GM13976 (cell line): ENCODE measurements around the gene NKX1-1.

ENCODE experiments used
- DNase-seq: peaks from one replicate; pipeline ENCODE4 v3.0.0; 2012; ENCODE audit warnings: low spot score
- CTCF ChIP-seq: IDR thresholded peaks from 2 replicates; pipeline ENCODE4 v1.5.1; 2012; ENCODE audit warnings: borderline replicate concordance, mild to moderate bottlenecking; ENCODE audit not compliant: insufficient read depth; ENCODE audit errors: extremely low read depth, missing control alignments, control extremely low read depth
- in situ Hi-C: fragments of 300-500 bp; cut with MboI; formaldehyde crosslinking; loops from one replicate; pipeline ENCODE4 v1.12.0; 2022; ENCODE audit warnings: low sequenced_read_pairs, mixed read lengths, inconsistent platforms; ENCODE audit not compliant: unreplicated experiment

Gene NKX1-1

GRCh38 chr4:1406394-1406980 is at the start of gene NKX1-1:
TSS of gene NKX1-1 (minus strand) at chr4:1406442. CDS start at chr4:1406442, 0 bp downstream.
- DNase-seq = no peak
- TF ChIP-seq CTCF = no peak
- in situ Hi-C loops = no loop called here

DNA sequence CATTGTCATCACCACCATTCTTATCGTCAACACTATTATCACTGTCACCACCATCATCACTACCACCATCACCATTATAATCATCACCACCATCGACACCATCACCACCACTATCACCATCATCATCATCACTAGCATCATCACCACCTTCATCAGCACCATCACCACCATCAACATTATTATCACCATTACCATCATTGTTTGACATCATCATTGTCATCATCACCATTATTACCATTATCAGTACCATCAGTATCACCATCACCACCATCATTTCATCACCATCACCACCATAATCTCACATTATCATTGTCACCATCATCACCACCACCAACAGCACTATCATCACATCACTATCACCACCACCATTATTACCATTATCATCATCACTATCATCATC is 47.5 kb upstream of the NKX1-1 start:
- TF ChIP-seq CTCF = no peak
- DNase-seq = no peak
- in situ Hi-C loops = no loop called here

GRCh38 chr4:1452431-1453051 is 46.3 kb upstream of the NKX1-1 start:
- no peak for TF ChIP-seq CTCF
- no peak for DNase-seq
- in situ Hi-C loops = no loop called here

DNA sequence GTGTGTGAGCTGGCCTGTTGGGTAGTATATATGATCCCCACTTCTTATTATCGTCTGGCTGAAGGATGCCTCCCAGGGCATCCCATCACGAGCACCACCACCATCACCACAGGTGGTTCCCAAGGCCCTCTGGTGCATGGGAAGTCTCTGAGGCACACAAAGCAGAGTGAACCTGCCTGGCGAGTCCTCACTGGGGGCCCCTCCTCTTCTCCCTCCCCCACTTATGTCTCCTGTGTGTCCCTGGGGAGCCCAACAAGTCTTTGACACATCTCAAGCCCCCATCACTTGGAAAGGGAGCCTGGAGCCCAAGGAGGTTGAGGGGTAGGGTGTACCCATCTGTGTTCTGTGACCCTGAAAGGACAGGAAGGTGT is 45.5 kb upstream of the NKX1-1 start:
- in situ Hi-C loops = no loop called here
- no peak for TF ChIP-seq CTCF
- DNase-seq = no peak

DNA sequence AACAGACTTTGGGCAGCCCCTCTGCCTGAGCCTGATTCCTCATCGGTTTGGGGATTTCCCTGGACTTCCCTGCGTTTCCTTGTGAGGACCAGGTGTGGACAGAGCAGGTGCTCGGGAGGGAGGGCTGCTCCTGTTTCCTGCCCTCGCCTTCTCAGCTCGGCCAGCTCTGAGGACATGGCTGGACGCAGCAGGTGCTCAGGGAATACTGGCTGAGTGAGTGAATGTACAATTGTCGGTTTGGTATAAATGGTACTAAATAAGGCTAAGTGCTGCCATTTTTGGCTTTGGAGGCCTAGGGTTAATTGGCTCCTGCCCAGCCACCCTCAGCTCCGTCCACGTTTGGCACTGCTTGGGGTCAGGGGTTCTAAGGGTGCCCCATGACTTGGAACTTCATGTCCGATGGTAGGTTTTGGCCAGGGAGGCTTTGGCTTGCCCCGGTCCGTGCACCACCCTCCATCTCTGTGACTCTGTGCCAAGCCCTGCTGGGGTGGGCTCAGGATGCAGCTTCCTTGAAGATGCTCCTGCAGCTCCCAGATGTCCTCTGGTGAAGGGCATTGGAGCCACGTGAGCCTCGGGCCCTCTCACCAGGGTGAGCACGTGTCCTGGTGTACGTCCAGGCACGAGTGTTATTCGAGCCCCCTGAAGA is 45.0 kb upstream of the NKX1-1 start:
- DNase-seq = no peak
- in situ Hi-C loops = no loop called here
- TF ChIP-seq CTCF = no peak

DNA sequence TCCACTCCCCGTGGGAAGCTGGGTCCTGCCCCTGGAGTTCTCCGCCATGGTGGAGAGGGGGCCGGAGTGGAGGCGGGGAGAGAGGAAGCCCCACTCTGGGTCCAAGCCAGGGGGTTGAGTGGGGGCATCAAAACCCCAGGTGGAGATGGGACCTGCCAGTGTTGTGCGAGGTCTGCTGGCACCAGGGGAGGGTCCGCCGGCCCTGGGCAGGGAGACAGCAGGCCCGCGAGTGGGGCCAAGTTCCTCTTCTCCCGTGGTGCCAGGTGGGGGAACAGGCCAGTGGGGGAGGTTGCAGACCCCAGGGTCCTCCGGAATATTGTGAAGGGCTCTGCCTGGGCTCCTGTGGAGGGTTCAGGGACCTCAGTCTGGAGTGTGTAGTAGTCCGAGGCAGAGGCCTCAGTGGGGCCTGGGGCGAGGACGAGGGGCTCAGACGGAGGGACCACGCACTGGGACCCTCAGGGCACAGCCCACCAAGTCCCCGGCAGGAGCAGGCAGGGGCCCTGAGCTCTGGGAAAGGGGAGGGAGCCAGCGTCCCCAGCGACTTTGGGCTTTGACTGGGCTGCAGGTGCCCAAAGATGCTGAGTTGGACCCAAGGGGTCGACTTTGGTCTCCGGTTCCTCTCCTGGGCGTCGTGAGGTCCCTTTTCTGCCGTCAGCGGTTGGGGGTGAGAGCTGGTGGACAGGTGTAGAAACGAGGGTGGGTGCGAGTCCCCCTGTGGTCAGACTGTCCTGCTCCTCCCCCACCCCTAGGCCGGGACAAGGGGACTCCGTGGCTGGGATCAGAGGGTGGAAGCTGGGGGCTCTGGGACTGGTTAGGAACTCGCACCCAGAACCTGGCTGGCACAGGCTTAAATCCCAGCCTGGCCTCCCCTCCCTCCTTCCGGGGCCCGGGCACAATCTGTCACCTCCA is 43.8 kb upstream of the NKX1-1 start:
- no peak for DNase-seq
- in situ Hi-C loops = no loop called here
- no peak for TF ChIP-seq CTCF
